Heart left ventricle (tissue), 16 donors: ENCODE data around the gene SH3D19. TPM values are rescaled to one million over a fixed set of nuclear protein-coding genes. Genes with fewer than 3 reads are reported as not detected.
"Not testable (repeated sequence)": the region's sequence is repeated elsewhere in the genome, so short reads cannot be mapped to it uniquely, and the experiment has no call there.

ENCODE experiments used
- ATAC-seq, 4 donors: fragments of 200-7000 bp; cut with Tn5 transposase; one replicate each; pipeline ENCODE4 v1.9.1; 2020 to 2022; ENCODE audit warnings: moderate library complexity in 4 of 4, mild to moderate bottlenecking in 3 of 4, moderate number of reproducible peaks in 1 of 4
- DNase-seq, 5 donors: peaks; one replicate each; pipeline ENCODE4 v3.0.0-alpha.2; 2020
- H3K27ac ChIP-seq, 12 donors: fragments of 200-600 bp; sonication (generic) in 4 of 12; one replicate each; pipeline versions ENCODE4 v1.5.0 to v1.8.0; 2016 to 2022; ENCODE audit warnings: mild to moderate bottlenecking in 2 of 12
- H3K27me3 ChIP-seq, 9 donors: fragments of 200-600 bp; sonication (generic) in 2 of 9; one replicate each; pipeline versions ENCODE4 v1.5.1 to v1.8.0; 2016 to 2022; ENCODE audit warnings: mild to moderate bottlenecking in 3 of 9
- H3K36me3 ChIP-seq, 9 donors: fragments of 200-600 bp; sonication (generic) in 2 of 9; one replicate each; pipeline versions ENCODE4 v1.5.0 to v1.8.0; 2018 to 2022; ENCODE audit warnings: mild to moderate bottlenecking in 2 of 9
- H3K4me1 ChIP-seq, 12 donors: fragments of 200-600 bp; sonication (generic) in 4 of 12; one replicate each; pipeline versions ENCODE4 v1.5.0 to v1.8.0; 2016 to 2022; ENCODE audit warnings: mild to moderate bottlenecking in 3 of 12
- H3K4me3 ChIP-seq, 12 donors: fragments of 200-600 bp; sonication (generic) in 4 of 12; one replicate each; pipeline versions ENCODE4 v1.5.0 to v1.8.0; 2017 to 2022; ENCODE audit warnings: mild to moderate bottlenecking in 9 of 12, moderate library complexity in 4 of 12
- H3K9me3 ChIP-seq, 12 donors: fragments of 200-600 bp; sonication (generic) in 4 of 12; one replicate each; pipeline versions ENCODE4 v1.5.0 to v1.8.0; 2016 to 2022; ENCODE audit warnings: mild to moderate bottlenecking in 1 of 12
- CTCF ChIP-seq, 12 donors: fragments of 200-600 bp; sonication (generic) in 4 of 12; IDR thresholded peaks; one replicate each; pipeline versions ENCODE4 v1.5.0 to v1.8.0; 2018 to 2022; ENCODE audit warnings: antibody characterized with exemption in 12 of 12, mild to moderate bottlenecking in 5 of 12
- POLR2A ChIP-seq, 2 donors: fragments of 450-650 bp; IDR thresholded peaks; one replicate each; pipeline ENCODE4 v1.6.1; 2017; ENCODE audit warnings: antibody characterized with exemption in 2 of 2, mild to moderate bottlenecking in 2 of 2, moderate library complexity in 2 of 2
- WGBS, 4 donors: extraction: QIAGEN DNeasy Blood & Tissue Kit in 2 of 4; methylation state at CpG; one replicate each; pipeline versions ENCODE4 v1.1.5 to v1.1.7; 2013 to 2018; 5-methylcytosine and 5-hydroxymethylcytosine counted together
- intact Hi-C, 10 donors: fragments of 100-400 bp; cut with DNase I; formaldehyde crosslinking; loops; one replicate each; pipeline versions ENCODE4 v1.11.1 to v1.14.2; 2022
- polyA plus RNA-seq, 2 donors: library from polyadenylated mRNA; stranded (reverse); fragments of 200-250 nt; gene quantifications; one replicate each; pipeline ENCODE4 v1.2.3, GENCODE V29; 2013
- total RNA-seq, 9 donors: library from RNA; depleted of rRNA in 2 of 9; stranded (reverse); fragments of >200 nt in 2 of 9; fragmentation: NEBNext Ultra II Directional in 3 of 9; extraction: Animal tissue kit (Norgen Biotek cat#: 25700) in 3 of 9; gene quantifications; one replicate each; pipeline versions ENCODE4 v1.1.0 to v1.2.4, GENCODE V29; 2016 to 2023
- donor health status: ischemic (EF 13 %, LVEDD 7.1; RV severe dilation, severe dysfunction).
- donor health status: healthy with polysubstance abuse.
- donor health status: DM: no; HTN: yes; CAD: no.
- donor health status: DM: no; HTN: no; CAD: no.
- donor health status: ischemic (EF 25% LVEDD 6.9; RV normal size, moderate dysfunction).
- donor health status: ischemic (EF 25% LVEDD 5.7; RV mildly dilated, moderate dysfunction).
- donor health status: healthy.
- donor health status: DM: yes; HTN: yes; CAD: no.
- donor health status: ischemic (EF 35%, LVEDD 5.7; RV mildly dilated, moderate dysfunction).
- donor health status: nonischemic (EF 11% LVEDD 7.7; RV severe dilation, severe dysfunction).
- donor health status: DM: yes; HTN: yes; CAD: no.
- donor health status: PGD.
- donor health status: ischemic (EF 29% LVEDD 5.4; RV normal size, mild dysfunction).
- donor health status: nonischemic (EF 23%, LVEDD 6.1; RV moderate dilation, normal function).

SH3D19 gene
- total and polyA plus RNA-seq, 11 donors = 60.4 to 173 (median 126) TPM

- intact Hi-C loops = loop anchor here in 6 of 10 donors (5.0 to 10.0 kb wide), 5 partner anchors 38 to 210 kb away; partner anchors contain the start of gene PRSS48 (in 2 of the 6)
- peaks cover 0 to 37% (median 21%) of the 10 kb centered on the region in 12 donors for H3K4me1 ChIP-seq
- TF ChIP-seq CTCF (IDR thresholded peaks at IDR 0.05) = peak in 1 of 12 donors; percentile 21
- no peak for TF ChIP-seq POLR2A (IDR thresholded peaks at IDR 0.05)
- peak overlapping the region; percentile 68 to 93 (median 75) for H3K4me3 ChIP-seq
- peak; percentile 6 to 68 (median 68) for ATAC-seq
- H3K36me3 ChIP-seq = no peaks in the 10 kb centered on the region
- DNase-seq = peak; percentile 47 to 77 (median 58)
- H3K9me3 ChIP-seq = no peaks in the 10 kb centered on the region
- H3K27me3 ChIP-seq = peaks cover 0 to 18% (median 0%) of the 10 kb centered on the region in 9 donors
- 1% methylated on average over 17 to 21 of the region's 21 CpGs for WGBS, 4 donors
- H3K27ac ChIP-seq = peak overlapping the region; percentile 85 to 96 (median 94)
Measured at GRCh38 chr4:151324752-151325110, 674 bp downstream of the SH3D19 start.

- Histone ChIP-seq H3K9me3 (no peaks in the 10 kb centered on the region), H3K4me1 (peaks cover 0 to 41% (median 21%) of the 10 kb centered on the region in 12 donors), H3K4me3 (peak overlapping the region; percentile 68 to 93 (median 75)), H3K27ac (peak overlapping the region; percentile 85 to 96 (median 94)), H3K27me3 (peaks cover 0 to 18% (median 0%) of the 10 kb centered on the region in 9 donors), H3K36me3 (no peaks in the 10 kb centered on the region)
- TF ChIP-seq POLR2A (IDR thresholded peaks at IDR 0.05) = no peak
- no peak for TF ChIP-seq CTCF (IDR thresholded peaks at IDR 0.05)
- DNase-seq (no peak), ATAC-seq (peak in 1 of 4 donors; percentile 13)
- intact Hi-C loops = loop anchor here in 5 of 10 donors (5.0 to 10.0 kb wide), 3 partner anchors 42 to 209 kb away; partner anchors contain the start of gene PRSS48 (in 1 of the 5)
- 12 to 17% (median 14%) methylated on average over 12 of the region's 12 CpGs for WGBS, 4 donors
Measured at GRCh38 chr4:151324124-151324751, 1.2 kb downstream of the SH3D19 start.

- no peaks in the 10 kb centered on the region for H3K9me3 ChIP-seq
- peaks cover 0 to 41% (median 22%) of the 10 kb centered on the region in 12 donors for H3K4me1 ChIP-seq
- peaks cover 0 to 18% (median 0%) of the 10 kb centered on the region in 9 donors for H3K27me3 ChIP-seq
- DNase-seq = no peak
- TF ChIP-seq CTCF (IDR thresholded peaks at IDR 0.05) (no peak), POLR2A (IDR thresholded peaks at IDR 0.05) (no peak)
- no peaks in the 10 kb centered on the region for H3K36me3 ChIP-seq
- H3K4me3 ChIP-seq = peak overlapping the region in 11 of 12 donors; percentile 68 to 93 (median 76)
- no peak for ATAC-seq
- intact Hi-C loops = loop anchor here in 5 of 10 donors (5.0 to 10.0 kb wide), 3 partner anchors 41 to 209 kb away; partner anchors contain the start of gene PRSS48 (in 1 of the 5)
- peak overlapping the region in 11 of 12 donors; percentile 50 to 96 (median 94) for H3K27ac ChIP-seq
- 61 to 72% (median 71%) methylated on average over 1 of the region's 1 CpG for WGBS, 4 donors
Measured at GRCh38 chr4:151323667-151324066, 1.7 kb downstream of the SH3D19 start.

GRCh38 chr4:151322570-151322969 is 2.8 kb downstream of the SH3D19 start:
- Histone ChIP-seq H3K36me3 (no peaks in the 10 kb centered on the region), H3K27ac (peak overlapping the region in 10 of 12 donors; percentile 50 to 96 (median 94)), H3K27me3 (peaks cover 0 to 18% (median 0%) of the 10 kb centered on the region in 9 donors), H3K4me1 (peaks cover 0 to 46% (median 23%) of the 10 kb centered on the region in 12 donors), H3K9me3 (no peaks in the 10 kb centered on the region), H3K4me3 (peak overlapping the region in 9 of 12 donors; percentile 6 to 93 (median 74))
- intact Hi-C loops = loop anchor here in 5 of 10 donors (5.0 to 10.0 kb wide), 3 partner anchors 40 to 208 kb away; partner anchors contain the start of gene PRSS48 (in 1 of the 5)
- ATAC-seq (no peak), DNase-seq (no peak)
- TF ChIP-seq CTCF (IDR thresholded peaks at IDR 0.05) = no peak

- Histone ChIP-seq H3K4me3 (peak overlapping the region in 3 of 12 donors; percentile 22 to 89 (median 71)), H3K27me3 (peaks cover 0 to 18% (median 0%) of the 10 kb centered on the region in 9 donors), H3K4me1 (peaks cover 0 to 50% (median 26%) of the 10 kb centered on the region in 12 donors), H3K27ac (peak overlapping the region in 10 of 12 donors; percentile 6 to 96 (median 93))
- WGBS, 4 donors = 68 to 79% (median 71%) methylated on average over 4 of the region's 4 CpGs
- H3K36me3 ChIP-seq, H3K9me3 ChIP-seq, DNase-seq, ATAC-seq: not testable (repeated sequence)
- intact Hi-C loops = loop anchor here in 5 of 10 donors (5.0 to 10.0 kb wide), 3 partner anchors 40 to 207 kb away; partner anchors contain the start of gene PRSS48 (in 1 of the 5)
Measured at GRCh38 chr4:151322161-151322560, 3.2 kb downstream of the SH3D19 start.
